Measurements from ENCODE around the gene KRCC1.

GRCh38 chr2:88022669-88022921 is 33.0 kb downstream of the KRCC1 start:
- TF ChIP-seq CTCF (IDR thresholded peaks at IDR 0.05) (no peak), POLR2A (IDR thresholded peaks at IDR 0.05) (no peak)
